MM.1S (cell line): Measurements from ENCODE around the gene NEDD4L.

Experiments
- CTCF ChIP-seq: fragments of 300-600 bp; sonication (generic); IDR thresholded peaks from 2 replicates; pipeline ENCODE4 v1.5.1; 2016; ENCODE audit warnings: antibody characterized with exemption, low read length, mixed read lengths
- EZH2phosphoT487 ChIP-seq: fragments of 300-600 bp; sonication (generic); IDR thresholded peaks from 2 replicates; pipeline ENCODE4 v1.6.1; 2018; ENCODE audit warnings: antibody characterized with exemption, low read length

GRCh38 chr18:58091099-58091611 lies 47.1 kb downstream of the NEDD4L start:
- TF ChIP-seq CTCF (no peak), EZH2phosphoT487 (no peak)
